ENCODE data around the gene SLC5A4.
"Not testable (repeated sequence)": the region's sequence is repeated elsewhere in the genome, so short reads cannot be mapped to it uniquely, and the experiment has no call there.

The SLC5A4 gene

DNA sequence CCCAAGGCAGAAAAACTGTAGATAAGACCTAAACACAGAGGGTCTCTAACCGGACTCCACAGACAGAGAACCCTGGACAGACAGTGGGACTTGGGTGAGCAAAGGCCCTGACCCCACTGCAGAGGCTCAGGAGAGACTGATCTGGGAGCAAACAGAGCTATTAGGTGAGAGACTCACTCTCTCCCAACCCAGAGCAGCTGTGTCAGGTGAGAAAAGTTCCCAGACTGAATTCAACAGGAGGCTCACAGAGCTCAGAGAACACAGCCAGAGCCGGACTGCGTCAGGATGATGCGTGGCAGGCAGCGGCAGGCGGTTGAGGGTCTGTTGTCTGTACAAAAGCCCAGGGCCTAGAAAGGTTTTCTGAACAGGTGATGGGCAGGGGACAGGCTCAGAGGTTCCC is 55.8 kb downstream of the SLC5A4 start:
- DNase-seq: no peak

DNA sequence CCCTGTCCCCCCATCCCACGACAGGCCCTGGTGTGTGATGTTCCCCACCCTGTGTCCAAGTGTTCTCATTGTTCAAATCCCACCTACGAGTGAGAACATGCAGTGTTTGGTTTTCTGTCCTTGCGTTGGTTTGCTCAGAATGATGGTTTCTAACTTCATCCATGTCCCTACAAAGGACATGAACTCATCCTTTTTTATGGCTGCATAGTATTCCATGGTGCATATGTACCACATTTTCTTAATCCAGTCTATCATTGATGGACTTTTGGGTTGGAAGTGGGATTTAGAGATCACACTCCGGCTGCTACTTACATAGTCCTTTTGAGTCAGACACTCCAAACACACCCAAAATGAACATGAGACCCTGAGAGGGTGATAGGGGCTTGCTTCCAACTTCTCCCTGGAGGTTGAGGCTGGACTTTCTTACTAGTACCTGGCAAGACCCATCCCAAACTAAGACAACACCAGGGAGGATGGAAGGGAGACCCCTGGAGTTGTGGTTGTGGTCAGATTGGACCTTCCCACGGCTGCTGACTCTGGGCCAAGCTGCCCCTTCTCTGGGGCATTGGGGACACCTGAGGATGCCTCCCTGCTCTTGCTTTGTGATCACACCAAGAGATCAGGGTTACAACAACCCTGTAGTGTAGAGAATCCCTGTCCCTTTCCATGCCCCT is 57.5 kb downstream of the SLC5A4 start:
- not testable (repeated sequence) for DNase-seq

DNA sequence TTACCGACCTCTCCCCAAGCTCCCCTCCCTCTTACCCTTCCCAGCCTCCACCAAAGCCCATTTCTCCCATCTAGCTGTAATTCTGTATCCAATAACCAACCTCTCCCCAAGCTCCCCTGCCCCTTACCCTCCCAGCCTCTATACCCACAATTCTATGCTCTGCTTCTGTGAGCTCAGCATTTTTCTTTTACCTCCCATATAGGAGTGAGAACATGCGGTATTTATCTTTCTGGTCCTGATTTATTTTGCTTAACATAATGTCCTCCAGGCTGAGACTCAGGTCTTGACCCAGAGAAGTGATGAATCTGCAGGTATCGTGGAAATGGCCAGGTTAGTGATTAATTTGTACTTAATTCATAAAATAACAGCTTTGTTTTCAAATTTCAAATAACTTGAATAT is 59.2 kb downstream of the SLC5A4 start:
- DNase-seq: not testable (repeated sequence)

DNA sequence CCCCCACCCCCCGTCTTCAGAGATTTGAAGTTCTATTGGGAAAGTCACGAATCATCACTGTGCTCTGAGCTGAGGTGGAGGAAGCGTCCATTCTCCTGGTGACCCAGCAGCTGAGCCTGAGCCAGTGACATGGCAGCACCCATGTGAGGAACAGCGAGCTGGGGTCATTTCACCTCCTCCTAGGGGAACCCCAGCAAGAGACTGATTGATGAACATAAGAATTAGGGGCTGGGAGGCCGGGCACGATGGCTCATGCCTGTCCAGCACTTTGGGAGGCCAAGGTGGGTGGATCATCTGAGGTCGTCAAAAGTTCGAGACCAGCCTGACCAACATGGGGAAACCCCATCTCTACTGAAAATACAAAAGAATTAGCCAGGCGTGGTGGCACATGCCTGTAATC is 61.8 kb downstream of the SLC5A4 start:
- DNase-seq: not testable (repeated sequence)

DNA sequence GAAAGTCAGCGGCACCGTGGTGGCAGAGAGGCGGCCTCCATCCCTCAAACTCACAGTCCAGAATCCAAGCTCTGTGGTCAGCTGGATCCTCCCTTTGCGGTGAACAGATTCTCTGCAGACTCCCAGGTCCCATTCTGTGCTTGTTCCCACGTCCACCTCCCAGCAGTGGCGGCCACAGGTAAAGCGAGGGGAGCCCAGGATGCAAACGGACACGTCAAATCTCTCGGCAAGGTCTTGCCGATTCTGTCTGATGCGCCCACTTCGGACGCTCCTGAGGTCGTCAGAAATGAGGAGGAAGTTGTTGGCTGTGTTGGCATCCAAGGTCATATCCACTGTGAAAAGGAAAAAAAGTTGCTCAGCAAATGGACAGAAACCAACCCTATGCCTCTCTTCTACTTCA is 64.1 kb downstream of the SLC5A4 start:
- not testable (repeated sequence) for DNase-seq

DNA sequence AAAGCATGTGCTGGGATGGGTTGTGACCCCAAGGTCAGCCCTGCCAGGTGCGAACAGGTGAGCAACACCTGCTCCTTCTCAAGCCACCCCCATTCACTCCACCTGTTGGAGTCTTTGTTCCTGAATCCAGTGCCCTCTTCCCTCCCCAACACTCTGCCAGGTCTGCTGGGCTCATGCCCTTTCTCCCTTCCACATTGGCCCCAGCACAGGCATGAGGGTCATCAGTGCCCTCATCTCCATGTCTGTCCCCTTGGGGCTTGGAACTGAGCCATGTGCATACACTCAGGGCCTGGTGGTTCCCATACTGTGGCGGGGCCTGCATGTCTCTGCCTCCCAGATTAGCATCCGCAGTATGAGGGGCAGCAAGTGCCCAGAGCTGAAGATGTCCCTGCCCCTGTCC is 69.3 kb downstream of the SLC5A4 start:
- DNase-seq: no peak

DNA sequence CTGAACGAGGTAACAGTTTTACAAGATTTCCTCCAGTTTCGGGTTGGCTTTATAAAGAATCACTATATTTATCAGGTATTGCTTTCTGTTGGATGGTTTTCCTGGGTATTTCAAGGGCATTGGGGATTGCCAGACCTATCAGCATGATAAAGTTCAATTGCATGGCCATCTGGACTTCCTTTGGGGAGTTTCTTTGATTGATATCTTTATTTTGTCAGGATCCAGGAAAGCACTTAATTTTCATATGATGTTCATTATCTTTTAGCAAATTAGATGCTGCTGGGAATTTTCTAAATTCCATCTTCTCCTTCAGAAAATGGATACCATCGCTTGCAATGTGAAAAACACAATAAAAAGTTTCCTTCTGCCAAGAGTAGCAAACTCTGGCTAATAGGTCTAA is 71.5 kb downstream of the SLC5A4 start:
- DNase-seq: no peak

DNA sequence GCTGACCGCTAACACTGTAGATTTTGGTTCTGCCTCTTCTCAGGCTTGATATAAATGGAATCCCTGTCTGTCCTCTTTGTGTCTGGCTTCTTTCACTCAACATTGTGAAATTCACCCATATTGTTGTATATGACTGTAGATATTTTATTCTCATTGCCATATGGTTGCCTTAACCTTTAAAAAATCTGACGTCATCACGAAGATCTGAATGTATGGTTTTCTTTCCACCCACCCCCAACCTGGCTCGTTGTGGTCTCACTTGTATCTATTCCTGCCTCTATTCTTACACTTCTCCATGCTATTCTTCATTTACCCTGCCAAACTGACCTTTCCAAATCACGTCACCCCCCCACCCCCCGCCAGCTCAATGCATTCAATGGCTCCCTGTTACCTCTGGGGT is 74.1 kb downstream of the SLC5A4 start:
- DNase-seq: no peak

DNA sequence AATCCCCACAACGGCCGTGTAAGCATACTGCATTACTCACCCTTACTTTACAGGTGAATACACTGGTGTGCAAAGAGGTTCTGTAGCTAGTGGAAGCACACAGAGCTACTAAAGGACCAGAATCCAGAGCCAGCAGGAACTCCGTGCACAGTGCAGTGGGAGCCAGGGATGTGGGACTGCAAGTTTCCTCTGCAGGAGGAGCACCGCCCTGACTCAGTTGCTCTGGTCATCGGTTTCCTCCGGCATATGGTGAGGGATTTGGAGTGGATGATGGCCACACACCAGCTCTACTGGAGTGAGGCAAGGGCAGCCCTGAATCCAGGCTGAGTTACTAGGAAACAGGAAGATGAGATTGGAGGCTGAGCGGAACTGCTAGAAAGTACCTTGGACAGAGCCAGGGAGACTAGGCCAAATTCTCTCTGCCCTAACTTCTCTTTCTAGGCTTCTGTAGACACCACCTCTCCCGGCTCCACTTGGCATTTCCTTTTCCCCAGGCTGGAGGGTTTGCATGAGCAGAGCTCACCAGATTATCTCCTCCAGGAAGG is 77.9 kb downstream of the SLC5A4 start:
- DNase-seq: no peak

DNA sequence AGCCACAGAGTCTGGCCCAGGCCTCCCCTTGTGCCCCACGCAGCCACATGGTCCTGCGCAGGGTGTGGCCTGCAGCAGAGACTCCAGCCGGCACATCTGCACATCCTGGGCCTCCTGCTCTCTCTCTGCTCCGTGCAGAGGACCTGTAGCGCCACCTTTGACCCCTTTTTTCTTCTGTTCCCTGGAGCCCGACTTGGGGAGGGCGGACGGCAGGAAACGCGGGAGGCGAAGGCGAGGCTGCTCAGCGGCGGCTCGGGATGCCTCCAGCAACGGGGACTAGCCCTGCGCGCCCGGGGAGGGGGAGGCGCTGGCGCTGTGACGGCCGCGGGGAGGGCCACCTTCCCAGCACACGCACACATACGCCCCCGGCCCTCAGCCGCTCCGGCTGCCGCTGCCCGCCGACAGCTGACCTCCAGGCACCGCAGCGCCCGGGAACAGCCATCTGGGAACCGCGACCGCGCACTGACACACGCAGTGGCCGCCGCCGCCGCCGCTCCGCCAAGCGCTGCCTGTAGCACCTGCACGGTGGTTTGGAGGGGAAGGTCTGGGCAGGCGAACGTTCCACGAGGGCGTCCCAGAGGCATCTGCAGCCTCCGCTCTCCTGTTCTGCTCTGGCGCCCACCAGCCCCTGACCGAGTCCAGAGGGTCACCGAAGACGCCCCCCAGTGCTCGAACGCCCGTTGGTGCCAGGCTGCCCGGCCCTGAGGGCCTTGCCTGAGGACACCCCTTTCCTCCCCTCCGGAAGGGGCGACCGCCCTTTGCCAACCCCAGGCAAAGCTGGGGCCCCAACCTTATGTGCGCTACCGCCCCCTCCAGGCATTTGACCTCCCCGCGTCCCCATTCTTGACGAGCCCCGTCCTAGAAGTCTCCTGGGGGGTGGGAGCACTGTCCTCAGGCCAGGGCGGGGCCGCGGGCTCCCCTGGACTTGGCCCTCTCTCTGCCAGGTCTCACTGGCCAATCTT is 79.2 kb downstream of the SLC5A4 start:
- DNase-seq: no peak

DNA sequence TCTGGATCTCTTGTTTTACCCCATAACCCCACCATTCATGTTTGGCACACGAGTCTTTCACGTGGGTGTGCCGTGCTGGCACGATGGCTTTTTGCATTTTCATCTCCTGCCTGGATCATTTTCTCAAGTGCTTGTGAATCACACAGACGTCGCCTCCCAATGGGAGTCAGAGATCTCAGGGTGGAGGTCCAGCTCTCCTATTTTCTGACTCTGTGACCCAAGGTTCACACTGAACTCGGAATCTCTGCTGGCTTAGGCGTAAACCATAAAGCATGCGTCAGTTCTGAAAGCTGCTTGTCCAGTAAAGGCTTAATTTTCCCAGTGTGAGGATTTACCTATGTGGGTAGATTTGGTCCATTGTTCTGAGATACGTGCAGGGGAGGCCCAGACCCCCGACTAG is 80.0 kb downstream of the SLC5A4 start:
- no peak for DNase-seq

Data from femur (tissue), 1 donor.